ENCODE data around the gene SLC10A7. TPM values are rescaled to one million over a fixed set of nuclear protein-coding genes. Genes with fewer than 3 reads are reported as not detected.

The SLC10A7 gene
- total and polyA plus RNA-seq, 2 experiments from 2014 or later, result 0.81 to 4.3 TPM

DNA sequence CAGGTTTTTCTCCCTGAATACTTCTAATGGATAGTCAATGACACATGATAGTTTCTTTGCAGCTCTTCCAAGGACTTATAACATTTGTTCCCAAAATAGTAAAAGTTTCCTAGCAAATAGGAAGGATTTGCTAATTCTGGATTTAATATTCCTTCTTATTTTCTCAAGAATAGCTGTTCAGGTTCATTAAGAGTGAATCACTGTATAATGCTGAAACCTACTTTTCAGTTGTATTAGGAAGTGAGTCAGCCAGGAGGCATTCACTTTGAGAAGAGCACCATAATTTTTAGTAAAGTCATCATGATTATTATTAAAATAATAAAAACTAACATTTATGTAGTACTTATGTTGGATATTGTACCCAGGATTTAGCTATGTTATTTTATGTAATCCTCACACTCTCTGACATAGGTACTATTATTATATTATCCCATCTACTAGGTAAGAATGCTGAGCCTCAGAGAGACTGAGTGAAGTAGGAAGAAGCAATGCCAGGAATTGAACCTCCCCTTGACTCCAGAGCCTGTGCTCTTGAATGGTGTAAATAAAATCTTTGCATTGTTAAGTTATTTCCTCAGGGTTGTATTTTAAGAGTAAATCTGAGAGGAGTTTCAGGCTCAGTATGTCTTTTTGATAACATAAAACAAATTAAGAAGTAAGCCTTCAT lies 192.6 kb downstream of the SLC10A7 start (continued):
- TF ChIP-seq NANOG (IDR thresholded peaks at IDR 0.05; ENCODE audit: borderline replicate concordance), result no peak
- no peak for TF ChIP-seq STAT1 (IDR thresholded peaks at IDR 0.05; ENCODE audit: unreplicated experiment)

DNA sequence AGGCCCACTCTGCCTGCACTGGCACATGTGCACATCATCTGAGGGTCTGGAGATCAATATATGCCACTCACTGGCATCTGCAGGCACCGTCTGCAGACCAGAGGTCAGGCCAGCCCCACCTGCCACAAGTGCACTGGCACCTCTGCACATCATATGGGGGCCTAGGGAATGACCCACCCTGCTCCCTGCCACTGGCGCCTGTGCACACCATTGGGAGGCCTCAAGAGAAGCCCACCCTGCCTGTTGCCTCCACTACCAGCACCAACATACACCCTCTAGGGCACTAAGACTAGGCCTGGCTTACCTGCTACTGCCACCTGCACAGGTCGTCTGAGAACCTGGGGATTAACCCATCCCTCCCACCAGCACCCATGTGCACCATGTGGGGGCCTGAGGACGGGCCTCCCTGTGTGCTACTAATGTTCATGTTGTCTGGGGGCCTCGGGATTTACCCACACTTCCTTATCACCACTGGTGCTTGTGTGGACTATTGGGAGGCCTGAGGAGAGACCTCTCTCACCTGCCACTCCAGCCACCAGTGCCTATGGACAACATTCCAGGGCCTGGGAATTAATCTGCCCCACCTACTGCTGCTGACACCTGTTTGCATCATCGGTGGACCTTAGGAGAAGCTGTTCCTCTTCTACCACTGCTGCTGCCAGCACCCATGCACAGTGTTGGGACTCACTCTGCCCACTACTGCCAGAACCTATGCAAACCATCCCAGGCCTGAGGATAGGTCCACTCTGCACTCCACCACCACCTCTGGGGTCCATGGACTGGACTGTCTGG lies 193.7 kb downstream of the SLC10A7 start:
- Histone ChIP-seq H3K4me3 (no peak overlapping the region), H3K79me2 (replicated peaks; ENCODE audit: insufficient read depth) (no peaks in the 10 kb centered on the region), H3K9me2 (ENCODE audit: insufficient read depth) (no peaks in the 10 kb centered on the region), H2AFZ (no peak overlapping the region), H3F3A (replicated peaks; ENCODE audit: low read depth) (no peaks in the 10 kb centered on the region), H3K27me3 (ENCODE audit: insufficient read depth) (no peaks in the 10 kb centered on the region), H3K27ac (ENCODE audit: low read depth) (no peak overlapping the region), H4K20me1 (replicated peaks; ENCODE audit: insufficient read depth) (no peaks in the 10 kb centered on the region), H3K36me3 (ENCODE audit: insufficient read depth) (no peaks in the 10 kb centered on the region), H3K4me1 (ENCODE audit: insufficient read depth) (no peaks in the 10 kb centered on the region), H3K4me2 (no peak overlapping the region)
- TF ChIP-seq CREB1 (CRISPR knock-in tag; IDR thresholded peaks at IDR 0.05; ENCODE audit: low read depth) (no peak), ZNF331 (CRISPR knock-in tag; IDR thresholded peaks at IDR 0.05; ENCODE audit: low read depth) (no peak)
- Mint-ChIP-seq H3K36me3 (ENCODE audit: low read depth) (no peaks in the 10 kb centered on the region), H3K4me3 (no peak overlapping the region), H3K9me3 (no peaks in the 10 kb centered on the region), H3K27ac (no peak overlapping the region), H3K4me1 (no peaks in the 10 kb centered on the region), H3K27me3 (ENCODE audit: insufficient read depth, low read depth, poor library complexity) (no peaks in the 10 kb centered on the region)
- DNase-seq (ENCODE audit: low spot score), result no peak
- no peak for ATAC-seq

DNA sequence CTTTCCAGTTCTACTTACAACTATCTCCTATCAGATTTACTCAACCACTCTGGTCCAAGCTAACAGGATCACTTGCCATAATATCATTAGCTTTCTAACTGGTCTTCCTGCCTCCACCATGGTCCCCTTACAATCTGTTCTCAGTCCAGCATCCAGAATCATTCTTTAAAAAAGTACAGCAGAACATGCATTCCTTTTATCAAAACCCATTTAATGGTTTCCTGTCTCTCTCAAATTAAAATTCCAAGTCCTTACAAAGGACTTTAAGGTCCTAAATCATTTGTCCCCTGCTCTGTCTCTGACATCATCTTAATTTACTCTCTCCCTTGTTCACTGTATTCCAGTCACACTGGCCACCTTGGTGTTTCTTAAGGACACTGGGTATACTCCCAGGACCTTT lies 202.8 kb downstream of the SLC10A7 start:
- no peak overlapping the region for H3K4me3 ChIP-seq
- H3K4me3 Mint-ChIP-seq, result no peak overlapping the region
- no peak overlapping the region for H3K27ac Mint-ChIP-seq
- no peaks in the 10 kb centered on the region for H3K4me1 Mint-ChIP-seq
- no peak overlapping the region for H2AFZ ChIP-seq
- no peaks in the 10 kb centered on the region for H3K27me3 ChIP-seq (ENCODE audit: insufficient read depth)
- no peaks in the 10 kb centered on the region for H3K36me3 Mint-ChIP-seq (ENCODE audit: low read depth)
- no peaks in the 10 kb centered on the region for H3F3A ChIP-seq (replicated peaks; ENCODE audit: low read depth)
- H3K9me2 ChIP-seq (ENCODE audit: insufficient read depth), result no peaks in the 10 kb centered on the region
- DNase-seq (ENCODE audit: low spot score), result no peak
- no peaks in the 10 kb centered on the region for H3K36me3 ChIP-seq (ENCODE audit: insufficient read depth)
- no peak overlapping the region for H3K27ac ChIP-seq (ENCODE audit: low read depth)
- no peaks in the 10 kb centered on the region for H3K4me1 ChIP-seq (ENCODE audit: insufficient read depth)
- H3K79me2 ChIP-seq (replicated peaks; ENCODE audit: insufficient read depth), result no peaks in the 10 kb centered on the region
- H3K4me2 ChIP-seq, result no peak overlapping the region
- no peak for ATAC-seq
- no peaks in the 10 kb centered on the region for H3K9me3 Mint-ChIP-seq
- no peaks in the 10 kb centered on the region for H3K27me3 Mint-ChIP-seq (ENCODE audit: insufficient read depth, low read depth, poor library complexity)
- H4K20me1 ChIP-seq (replicated peaks; ENCODE audit: insufficient read depth), result no peaks in the 10 kb centered on the region
- TF ChIP-seq, protein P1, sequence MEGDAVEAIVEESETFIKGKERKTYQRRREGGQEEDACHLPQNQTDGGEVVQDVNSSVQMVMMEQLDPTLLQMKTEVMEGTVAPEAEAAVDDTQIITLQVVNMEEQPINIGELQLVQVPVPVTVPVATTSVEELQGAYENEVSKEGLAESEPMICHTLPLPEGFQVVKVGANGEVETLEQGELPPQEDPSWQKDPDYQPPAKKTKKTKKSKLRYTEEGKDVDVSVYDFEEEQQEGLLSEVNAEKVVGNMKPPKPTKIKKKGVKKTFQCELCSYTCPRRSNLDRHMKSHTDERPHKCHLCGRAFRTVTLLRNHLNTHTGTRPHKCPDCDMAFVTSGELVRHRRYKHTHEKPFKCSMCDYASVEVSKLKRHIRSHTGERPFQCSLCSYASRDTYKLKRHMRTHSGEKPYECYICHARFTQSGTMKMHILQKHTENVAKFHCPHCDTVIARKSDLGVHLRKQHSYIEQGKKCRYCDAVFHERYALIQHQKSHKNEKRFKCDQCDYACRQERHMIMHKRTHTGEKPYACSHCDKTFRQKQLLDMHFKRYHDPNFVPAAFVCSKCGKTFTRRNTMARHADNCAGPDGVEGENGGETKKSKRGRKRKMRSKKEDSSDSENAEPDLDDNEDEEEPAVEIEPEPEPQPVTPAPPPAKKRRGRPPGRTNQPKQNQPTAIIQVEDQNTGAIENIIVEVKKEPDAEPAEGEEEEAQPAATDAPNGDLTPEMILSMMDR (conservative IDR thresholded peaks at IDR 0.05; ENCODE audit: low read depth in 2 of 2), result no peak
- no peak for TF ChIP-seq ZNF462 (CRISPR knock-in tag; IDR thresholded peaks at IDR 0.05)
- no peak for TF ChIP-seq REST (IDR thresholded peaks at IDR 0.05; ENCODE audit: unreplicated experiment)

Measured in GM23338 (cell line).